NCI-H748 (cell line): Measurements from ENCODE around the gene HMOX1.
A peak's percentile ranks its signal among the peaks of the same experiment; 100 is the strongest.
"Not testable (repeated sequence)": the region's sequence is repeated elsewhere in the genome, so short reads cannot be mapped to it uniquely, and the experiment has no call there.

ENCODE experiments used
- DNase-seq: peaks from one replicate; lab custom pipeline; 2025; ENCODE audit not compliant: unreplicated experiment; lab: John Stamatoyannopoulos, UW

Gene HMOX1

GRCh38 chr22:35378621-35379020, 2.3 kb upstream of the HMOX1 start:
- no peak for DNase-seq

DNA sequence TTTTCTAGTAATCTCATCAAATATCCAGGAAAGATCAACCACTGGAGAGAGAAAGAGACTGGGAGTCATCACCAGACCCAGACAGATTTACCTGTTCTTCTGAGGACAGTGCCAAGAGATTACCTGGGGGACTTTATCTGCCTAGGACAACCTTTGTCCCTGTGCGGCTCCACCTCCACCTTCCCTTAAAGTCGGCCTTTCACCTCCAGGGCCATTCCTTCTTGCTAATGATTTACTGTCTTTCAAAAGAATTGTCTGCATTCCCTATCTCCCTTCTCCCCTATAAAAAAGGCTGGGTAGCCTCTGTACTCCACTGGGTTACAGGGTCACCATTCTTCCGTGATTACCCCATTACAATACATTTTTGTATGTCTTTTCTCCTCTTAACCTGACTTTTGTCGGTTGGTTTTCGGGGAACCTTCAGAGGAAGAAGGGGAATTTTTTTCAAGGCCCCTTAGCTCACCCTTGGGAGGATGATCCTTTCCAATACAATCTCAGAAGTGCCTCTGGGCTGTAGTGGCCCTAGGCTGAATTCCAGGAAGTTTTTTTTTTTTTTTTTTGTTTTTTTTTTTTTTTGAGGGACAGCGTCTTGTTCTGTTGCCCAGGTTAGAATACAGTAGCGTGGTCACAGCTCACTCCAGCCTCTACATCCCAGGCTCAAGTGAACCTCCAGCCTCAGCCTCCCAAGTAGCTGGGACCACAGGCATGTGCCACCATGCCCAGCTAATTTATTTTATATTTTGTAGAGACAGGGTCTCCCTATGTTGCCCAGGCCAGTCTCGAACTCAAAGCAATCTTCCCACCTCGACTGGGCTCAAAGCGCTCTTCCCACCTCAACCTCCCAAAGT, 1.5 kb upstream of the HMOX1 start:
- DNase-seq, result no peak

DNA sequence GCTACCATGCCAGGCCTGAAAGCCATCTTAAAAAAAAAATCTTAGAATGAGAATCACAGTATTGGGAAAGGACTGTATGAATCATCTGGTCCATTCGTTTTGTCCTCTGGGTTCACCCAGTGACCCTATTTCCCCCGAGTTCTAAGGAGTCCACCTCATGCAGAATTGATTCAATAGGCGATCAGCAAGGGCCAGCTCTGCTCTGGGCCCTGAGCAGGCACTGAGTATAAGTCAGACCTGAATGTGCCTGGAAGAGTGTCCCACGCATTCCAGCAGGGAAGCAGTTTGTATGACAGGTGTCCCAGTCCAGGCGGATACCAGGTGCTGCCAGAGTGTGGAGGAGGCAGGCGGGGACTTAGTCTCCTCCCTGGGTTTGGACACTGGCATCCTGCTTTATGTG, 883 bp upstream of the HMOX1 start:
- DNase-seq, result no peak

DNA sequence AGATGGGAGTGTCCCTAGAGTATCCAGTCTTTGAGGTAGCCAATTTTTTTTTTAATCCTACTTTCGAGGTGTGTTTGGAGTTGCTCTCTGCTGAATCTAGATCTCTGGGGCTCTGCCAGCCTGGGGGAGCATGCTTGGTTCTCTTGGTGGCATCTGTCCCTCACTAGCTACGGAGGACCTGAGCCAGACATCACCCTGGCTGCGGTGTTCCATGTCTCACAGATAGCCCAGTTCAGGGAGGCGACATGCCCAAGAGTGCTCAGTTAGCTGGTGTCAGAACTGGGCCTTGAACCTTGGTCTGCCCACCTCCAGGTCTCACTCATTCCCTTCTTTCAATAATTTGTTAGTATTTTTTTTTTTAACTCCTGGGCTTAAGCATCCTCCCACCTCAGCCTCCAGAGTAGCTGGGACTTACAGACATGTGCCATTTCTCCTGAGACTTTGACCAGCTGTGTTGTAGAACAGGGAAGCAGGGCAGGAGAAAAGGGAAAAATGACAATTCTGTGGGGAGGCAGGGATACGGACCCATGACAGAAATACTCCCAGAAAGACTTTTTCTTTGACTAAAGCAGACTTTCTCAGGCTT, 621 bp downstream of the HMOX1 start:
- no peak for DNase-seq

DNA sequence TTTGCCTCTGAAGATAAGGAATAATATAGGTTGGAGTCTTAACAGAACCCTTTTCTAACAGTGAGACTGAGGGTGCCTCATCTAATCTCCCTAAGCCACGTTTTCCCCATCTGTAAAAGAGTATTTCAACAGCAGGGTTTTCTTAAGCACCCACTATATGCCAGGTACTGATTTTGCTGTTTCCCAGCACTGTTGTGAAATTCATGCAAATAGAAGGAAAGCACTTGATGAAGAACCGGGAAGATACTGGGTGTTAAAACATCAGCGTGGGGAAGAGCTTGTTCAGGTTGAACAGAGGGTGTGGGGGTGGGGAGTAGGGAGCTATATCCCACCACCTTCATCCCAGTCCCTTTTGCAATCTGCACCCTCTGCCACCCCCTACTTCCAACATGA, 2.8 kb downstream of the HMOX1 start:
- DNase-seq, result no peak

DNA sequence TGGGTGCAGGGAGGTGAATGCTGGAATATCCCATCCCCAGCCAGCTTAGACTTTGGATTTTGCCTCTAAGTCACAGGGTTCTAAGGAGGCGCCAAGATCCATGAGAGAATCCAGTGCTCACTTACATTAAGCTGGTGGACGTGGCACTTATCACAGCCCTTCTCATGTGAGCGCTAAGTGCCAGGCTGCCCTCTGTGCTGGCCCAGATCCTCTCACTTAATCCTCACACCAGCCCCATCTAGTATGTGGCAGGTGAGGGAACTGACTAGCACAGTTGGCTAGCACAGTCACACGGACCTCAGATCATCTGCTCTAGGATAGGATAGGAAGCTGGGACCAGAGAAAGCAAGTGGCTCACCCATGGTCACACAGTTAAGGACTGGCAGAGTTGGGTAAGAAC, 3.6 kb downstream of the HMOX1 start:
- no peak for DNase-seq

DNA sequence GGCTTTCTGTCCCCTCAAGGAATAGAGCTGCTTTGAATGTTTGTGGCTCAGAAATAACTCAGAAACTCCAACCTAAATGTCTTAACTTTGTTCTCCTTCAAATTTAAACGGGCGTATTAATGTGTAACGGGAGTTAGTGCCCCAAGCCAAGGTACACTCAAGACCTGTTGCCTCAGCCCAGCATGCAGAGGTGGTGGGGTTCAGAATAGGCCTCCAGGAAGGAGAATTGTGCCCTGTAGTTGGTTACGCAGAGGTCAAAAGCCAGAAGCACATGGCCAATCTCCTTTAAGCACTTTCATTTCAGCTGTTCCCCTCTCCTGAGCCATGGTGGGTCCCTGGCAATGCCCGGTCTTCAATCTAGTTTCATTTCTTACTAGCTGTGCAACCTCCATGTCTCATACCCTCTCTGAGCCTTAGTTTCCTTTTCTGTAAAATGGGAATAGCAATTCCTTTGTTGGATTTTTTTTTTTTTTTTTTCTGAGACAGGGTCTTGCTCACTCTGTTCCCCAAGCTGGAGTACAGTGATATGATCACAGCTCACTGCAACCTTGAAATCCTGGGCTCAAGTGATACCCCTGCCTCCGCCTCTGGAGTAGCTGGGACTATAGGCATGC, 4.2 kb downstream of the HMOX1 start:
- DNase-seq, result no peak

GRCh38 chr22:35386670-35387288, 5.9 kb downstream of the HMOX1 start:
- DNase-seq, result no peak

DNA sequence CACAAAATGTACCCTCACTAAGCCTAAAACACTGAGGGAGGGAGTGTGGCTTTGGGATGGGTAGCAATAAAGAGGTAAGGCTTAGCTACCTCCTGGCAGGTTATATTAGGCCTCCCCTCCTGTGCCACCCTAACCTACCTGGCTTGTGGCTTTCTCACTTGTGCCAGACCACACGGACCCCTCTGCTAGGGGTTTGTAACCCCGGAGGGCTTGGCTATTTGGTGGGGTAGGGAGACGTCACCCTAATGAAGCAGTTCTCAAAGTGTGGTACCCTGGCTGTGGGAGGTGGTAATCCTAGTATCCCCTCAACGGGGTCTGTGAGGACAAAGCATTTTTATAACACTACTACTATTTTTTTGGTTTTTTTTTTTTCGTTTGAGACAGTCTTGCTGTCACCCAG, 10.0 kb downstream of the HMOX1 start:
- no peak for DNase-seq

- DNase-seq, result no peak
Observed at GRCh38 chr22:35392357-35392756, 11.5 kb downstream of the HMOX1 start.

DNA sequence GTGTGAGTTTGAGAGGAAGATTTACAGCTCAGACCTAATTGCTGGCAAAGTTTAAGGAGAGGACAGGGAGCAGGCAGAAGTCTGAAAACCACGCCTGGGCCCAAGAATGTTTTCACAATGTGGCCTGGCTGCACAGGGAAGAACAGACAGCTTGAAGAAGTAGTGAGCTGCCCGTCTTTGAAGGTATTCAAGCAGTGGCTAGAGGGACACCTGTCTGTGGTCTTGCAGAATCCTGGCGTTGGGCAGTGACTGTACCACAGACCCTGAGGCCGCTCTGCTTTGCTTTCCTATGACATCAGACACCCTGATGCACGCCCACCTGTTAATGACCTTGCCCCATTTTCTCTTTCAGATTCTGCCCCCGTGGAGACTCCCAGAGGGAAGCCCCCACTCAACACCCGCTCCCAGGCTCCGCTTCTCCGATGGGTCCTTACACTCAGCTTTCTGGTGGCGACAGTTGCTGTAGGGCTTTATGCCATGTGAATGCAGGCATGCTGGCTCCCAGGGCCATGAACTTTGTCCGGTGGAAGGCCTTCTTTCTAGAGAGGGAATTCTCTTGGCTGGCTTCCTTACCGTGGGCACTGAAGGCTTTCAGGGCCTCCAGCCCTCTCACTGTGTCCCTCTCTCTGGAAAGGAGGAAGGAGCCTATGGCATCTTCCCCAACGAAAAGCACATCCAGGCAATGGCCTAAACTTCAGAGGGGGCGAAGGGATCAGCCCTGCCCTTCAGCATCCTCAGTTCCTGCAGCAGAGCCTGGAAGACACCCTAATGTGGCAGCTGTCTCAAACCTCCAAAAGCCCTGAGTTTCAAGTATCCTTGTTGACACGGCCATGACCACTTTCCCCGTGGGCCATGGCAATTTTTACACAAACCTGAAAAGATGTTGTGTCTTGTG, 12.5 kb downstream of the HMOX1 start:
- no peak for DNase-seq

DNA sequence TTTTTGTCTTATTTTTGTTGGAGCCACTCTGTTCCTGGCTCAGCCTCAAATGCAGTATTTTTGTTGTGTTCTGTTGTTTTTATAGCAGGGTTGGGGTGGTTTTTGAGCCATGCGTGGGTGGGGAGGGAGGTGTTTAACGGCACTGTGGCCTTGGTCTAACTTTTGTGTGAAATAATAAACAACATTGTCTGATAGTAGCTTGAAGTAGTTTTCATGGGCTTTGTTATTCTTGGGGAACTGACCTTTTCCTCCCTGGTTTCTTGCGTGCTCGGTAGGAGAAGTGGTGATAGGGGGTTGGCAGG, 13.1 kb downstream of the HMOX1 start:
- no peak for DNase-seq

GRCh38 chr22:35394810-35395563, 14.1 kb downstream of the HMOX1 start:
- DNase-seq, result no peak

- not testable (repeated sequence) for DNase-seq
Observed at GRCh38 chr22:35396622-35397021, 15.7 kb downstream of the HMOX1 start.

DNA sequence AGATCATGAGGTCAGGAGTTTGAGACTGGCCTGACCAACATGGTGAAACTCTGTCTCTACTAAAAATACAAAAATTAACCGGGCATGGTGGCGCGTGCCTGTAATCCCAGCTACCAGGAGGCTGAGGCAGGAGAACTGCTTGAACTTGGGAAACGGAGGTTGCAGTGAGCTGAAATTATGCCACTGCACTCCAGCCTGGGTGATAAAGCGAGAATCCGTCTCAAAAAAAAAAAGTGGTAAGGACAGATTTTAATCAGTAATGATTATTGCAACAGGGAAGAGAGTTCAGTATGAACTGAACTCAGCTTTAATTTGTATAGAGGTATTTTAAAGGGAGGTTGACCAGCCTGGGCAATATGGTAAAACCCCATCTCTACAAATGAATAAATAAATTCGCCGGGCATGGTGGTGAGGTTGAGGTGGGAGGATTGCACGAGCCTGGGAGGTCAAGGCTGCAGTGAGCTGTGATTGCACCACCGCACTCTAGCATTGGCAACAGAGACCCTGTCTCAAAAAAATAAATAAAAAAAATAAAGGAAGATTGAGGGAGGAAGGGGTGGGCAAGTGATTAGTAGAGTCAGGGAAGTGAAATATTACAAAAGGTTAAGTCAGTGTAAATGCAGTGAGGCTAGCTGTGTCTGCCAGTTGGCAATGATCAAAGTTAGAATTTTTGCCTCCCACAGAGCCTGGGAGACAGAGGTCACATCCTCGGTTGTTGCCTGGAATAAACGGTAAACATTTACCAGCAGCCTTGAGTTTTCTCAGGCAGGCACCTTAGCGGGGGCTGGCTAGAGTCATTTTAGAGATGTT, 16.4 kb downstream of the HMOX1 start:
- no peak for DNase-seq

GRCh38 chr22:35398591-35398973, 17.7 kb downstream of the HMOX1 start:
- DNase-seq, result no peak

DNA sequence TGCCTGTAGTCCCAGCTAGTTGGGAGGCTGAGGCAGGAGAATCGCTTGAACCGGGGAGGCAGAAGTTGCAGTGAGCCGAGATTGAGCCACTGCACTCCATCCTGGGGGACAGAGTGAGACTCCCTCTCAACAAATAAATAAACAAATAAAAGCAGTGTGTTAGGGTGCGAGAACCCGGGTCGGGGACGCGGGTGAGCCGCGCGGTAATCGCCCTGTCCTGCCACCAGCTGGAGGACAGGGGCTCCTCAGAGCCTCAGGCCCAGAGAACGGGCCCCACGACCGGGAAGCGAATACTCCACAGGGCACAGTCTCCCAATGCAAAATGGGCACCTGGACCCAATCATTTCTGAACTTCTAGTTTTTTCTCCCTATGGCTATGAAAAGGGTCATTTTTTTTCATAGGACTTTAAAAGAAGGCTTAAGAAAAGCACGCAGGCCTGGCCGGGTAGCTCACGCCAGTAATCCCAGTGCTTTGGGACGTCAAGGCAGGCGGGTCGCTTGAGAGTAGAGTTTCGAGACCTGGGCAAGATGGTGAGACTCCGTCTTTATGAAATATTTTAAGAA, 18.3 kb downstream of the HMOX1 start:
- peak; percentile 6 for DNase-seq

- peak; percentile 96 for DNase-seq
Observed at GRCh38 chr22:35399678-35400500, 19.0 kb downstream of the HMOX1 start, which contains the start of gene MCM5. MCM5 (plus strand) TSS chr22:35400140; CDS start chr22:35400439, 299 bp downstream.
